Neural progenitor cell (in vitro differentiated cells): ENCODE results near the gene MYO10.

Source experiments
- CTCF ChIP-seq: fragments of 200-600 bp; sonication (generic); IDR thresholded peaks from 2 replicates; pipeline ENCODE4 v1.5.1; 2017; ENCODE audit warnings: antibody characterized with exemption, mild to moderate bottlenecking
- EZH2 ChIP-seq: fragments of 200-600 bp; sonication (generic); IDR thresholded peaks from 2 replicates; pipeline ENCODE4 v1.6.1; 2017; ENCODE audit warnings: antibody characterized with exemption, mild to moderate bottlenecking, moderate library complexity

GRCh38 chr5:16808021-16808420 lies 128.1 kb downstream of the MYO10 start:
- TF ChIP-seq CTCF (no peak), EZH2 (no peak)
